HTERT RPE-1 (cell line): ENCODE measurements around the gene NUMBL.

ENCODE experiments used
- in situ Hi-C: fragments of 300-500 bp; cut with MboI; formaldehyde crosslinking; loops from 4 replicates; pipeline ENCODE4 v1.14.3; 2020; ENCODE audit warnings: low sequenced_read_pairs

The NUMBL gene

GRCh38 chr19:40691421-40692211, 1.2 kb upstream of the NUMBL start:
- in situ Hi-C loops = no loop called here

- in situ Hi-C loops = no loop called here
Measured at GRCh38 chr19:40690693-40691420, 406 bp upstream of the NUMBL start.

GRCh38 chr19:40689339-40690049, 957 bp downstream of the NUMBL start:
- in situ Hi-C loops = no loop called here

GRCh38 chr19:40688987-40689338, 1.5 kb downstream of the NUMBL start:
- in situ Hi-C loops = no loop called here

GRCh38 chr19:40688309-40688708, 2.1 kb downstream of the NUMBL start:
- in situ Hi-C loops = no loop called here

GRCh38 chr19:40687525-40688016, 2.9 kb downstream of the NUMBL start:
- in situ Hi-C loops = no loop called here

GRCh38 chr19:40686882-40687524, 3.4 kb downstream of the NUMBL start:
- in situ Hi-C loops = no loop called here

GRCh38 chr19:40685563-40685962, 4.9 kb downstream of the NUMBL start:
- in situ Hi-C loops = no loop called here

GRCh38 chr19:40685016-40685526, 5.4 kb downstream of the NUMBL start:
- in situ Hi-C loops = no loop called here

- in situ Hi-C loops = no loop called here
Measured at GRCh38 chr19:40684280-40684679, 6.2 kb downstream of the NUMBL start.

GRCh38 chr19:40683437-40683836, 7.0 kb downstream of the NUMBL start:
- in situ Hi-C loops = no loop called here

- in situ Hi-C loops = no loop called here
Measured at GRCh38 chr19:40682431-40682964, 8.0 kb downstream of the NUMBL start.

- in situ Hi-C loops = no loop called here
Measured at GRCh38 chr19:40681039-40681438, 9.4 kb downstream of the NUMBL start.

- in situ Hi-C loops = no loop called here
Measured at GRCh38 chr19:40677156-40677555, 13.3 kb downstream of the NUMBL start.

- in situ Hi-C loops = no loop called here
Measured at GRCh38 chr19:40674291-40674690, 16.2 kb downstream of the NUMBL start.

- in situ Hi-C loops = no loop called here
Measured at GRCh38 chr19:40673397-40673796, 17.1 kb downstream of the NUMBL start.

- in situ Hi-C loops = no loop called here
Measured at GRCh38 chr19:40672573-40673299, 17.7 kb downstream of the NUMBL start.

- in situ Hi-C loops = no loop called here
Measured at GRCh38 chr19:40672038-40672437, 18.4 kb downstream of the NUMBL start.

GRCh38 chr19:40671404-40671803, 19.0 kb downstream of the NUMBL start:
- in situ Hi-C loops = no loop called here
